ENCODE measurements around the gene SPATA9.

GRCh38 chr5:95615164-95615467 is 67.7 kb downstream of the SPATA9 start:
- no peak for TF ChIP-seq CTCF (IDR thresholded peaks at IDR 0.05; ENCODE audit: borderline replicate concordance, extremely low read depth, low read length, poor library complexity, severe bottlenecking)
- no peak for TF ChIP-seq EZH2 (IDR thresholded peaks at IDR 0.05; ENCODE audit: borderline replicate concordance, low read depth, low read length, severe bottlenecking)

Measured in DND-41 (cell line).